Natural killer cell (primary cell): ENCODE results near the gene PPP1R3F. TPM values are rescaled to one million over a fixed set of nuclear protein-coding genes. Genes with fewer than 3 reads are reported as not detected.

ENCODE experiments used
- ATAC-seq, 3 donors: fragments of 150-1000 bp in 2 of 3; fragments of 200-7000 bp in 1 of 3; cut with Tn5 transposase; 1 replicate in 1 of 3; 2 replicates in 2 of 3; pipeline ENCODE4 v1.10.0; 2021; ENCODE audit warnings: mild to moderate bottlenecking in 2 of 3, moderate library complexity in 2 of 3
- DNase-seq, 2 donors: peaks; one replicate each; pipeline versions ENCODE4 v3.0.0 to v3.0.0-alpha.2; 2013 to 2021; ENCODE audit warnings: mixed read lengths in 1 of 2
- H3K27ac ChIP-seq: one replicate; pipeline ENCODE4 v1.5.1; 2013; ENCODE audit warnings: mild to moderate bottlenecking, low read length
- H3K27me3 ChIP-seq: one replicate; pipeline ENCODE4 v1.6.1; 2013; ENCODE audit warnings: low read length; ENCODE audit not compliant: control insufficient read depth, insufficient read depth
- H3K36me3 ChIP-seq: one replicate; pipeline ENCODE4 v1.6.1; 2013; ENCODE audit warnings: low read length; ENCODE audit not compliant: control insufficient read depth, insufficient read depth
- H3K4me1 ChIP-seq: one replicate; pipeline ENCODE4 v1.6.1; 2013; ENCODE audit warnings: low read length; ENCODE audit not compliant: control insufficient read depth, insufficient read depth
- H3K4me3 ChIP-seq: one replicate; pipeline ENCODE4 v1.5.1; 2013; ENCODE audit warnings: low read length
- H3K9me3 ChIP-seq: one replicate; pipeline ENCODE4 v1.6.1; 2013; ENCODE audit warnings: low read length; ENCODE audit not compliant: control insufficient read depth, insufficient read depth
- H3K27ac Mint-ChIP-seq, 2 donors: one replicate each; pipeline ENCODE4 v1.8.0; 2022; ENCODE audit warnings: mild to moderate bottlenecking in 2 of 2, mixed read lengths in 2 of 2, moderate library complexity in 1 of 2
- H3K27me3 Mint-ChIP-seq, 2 donors: one replicate each; pipeline ENCODE4 v1.8.0; 2022; ENCODE audit warnings: low read depth in 2 of 2, mixed read lengths in 2 of 2
- H3K36me3 Mint-ChIP-seq: one replicate; pipeline ENCODE4 v1.8.0; 2022; ENCODE audit warnings: mixed read lengths
- H3K4me1 Mint-ChIP-seq, 2 donors: one replicate each; pipeline ENCODE4 v1.8.0; 2022; ENCODE audit warnings: mixed read lengths in 2 of 2
- H3K4me3 Mint-ChIP-seq: one replicate; pipeline ENCODE4 v1.8.0; 2022; ENCODE audit warnings: mild to moderate bottlenecking, moderate library complexity, mixed read lengths
- H3K9me3 Mint-ChIP-seq, 2 donors: one replicate each; pipeline ENCODE4 v1.8.0; 2022; ENCODE audit warnings: mixed read lengths in 2 of 2
- WGBS: methylation state at CpG from one replicate; pipeline ENCODE4 v1.1.7; 2013; ENCODE audit warnings: missing lambda C conversion rate; ENCODE audit not compliant: insufficient coverage; 5-methylcytosine and 5-hydroxymethylcytosine counted together
- intact Hi-C: fragments of 100-400 bp; cut with micrococcal nuclease; formaldehyde crosslinking; loops from one replicate; pipeline ENCODE4 v1.14.2; 2022
- total RNA-seq, 4 donors: library from RNA; stranded (reverse); fragments of 120-200 nt in 1 of 4; gene quantifications; one replicate each; pipeline versions ENCODE4 v1.2.3 to v1.2.4, GENCODE V29; 2013 to 2022
- TF ChIP-seq, protein P1 (sequence below): fragments of 200-600 bp; IDR thresholded peaks from one replicate; pipeline ENCODE4 v1.8.0; 2022; ENCODE audit warnings: antibody characterized with exemption

The PPP1R3F gene
- total RNA-seq, 3 donors from 2014 or later (not counting 1 experiment from before 2014, with no cell fraction given) = 2.9 to 4.3 (median 3.6) TPM

DNA sequence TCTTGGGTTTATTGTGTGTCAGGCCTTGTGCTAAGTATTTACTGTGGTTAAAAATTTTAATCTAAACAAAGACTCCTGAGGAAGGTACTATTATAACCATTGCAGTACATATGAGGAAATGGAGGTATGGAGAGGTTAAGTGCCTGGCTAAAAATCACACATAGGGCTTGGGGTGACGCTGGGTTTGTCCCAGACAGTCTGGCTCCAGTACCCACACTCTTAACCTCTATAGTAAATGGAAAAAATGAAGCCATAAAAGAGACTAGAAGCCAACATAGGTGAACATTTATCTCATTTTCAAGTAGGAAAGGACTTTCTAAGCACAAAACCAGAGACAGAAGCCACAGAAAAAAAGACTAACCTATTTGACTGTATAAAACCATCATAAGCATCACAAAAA lies 7.0 kb upstream of the PPP1R3F start:
- no peaks in the 10 kb centered on the region for H3K36me3 ChIP-seq
- ATAC-seq = no peak
- TF ChIP-seq, protein P1, sequence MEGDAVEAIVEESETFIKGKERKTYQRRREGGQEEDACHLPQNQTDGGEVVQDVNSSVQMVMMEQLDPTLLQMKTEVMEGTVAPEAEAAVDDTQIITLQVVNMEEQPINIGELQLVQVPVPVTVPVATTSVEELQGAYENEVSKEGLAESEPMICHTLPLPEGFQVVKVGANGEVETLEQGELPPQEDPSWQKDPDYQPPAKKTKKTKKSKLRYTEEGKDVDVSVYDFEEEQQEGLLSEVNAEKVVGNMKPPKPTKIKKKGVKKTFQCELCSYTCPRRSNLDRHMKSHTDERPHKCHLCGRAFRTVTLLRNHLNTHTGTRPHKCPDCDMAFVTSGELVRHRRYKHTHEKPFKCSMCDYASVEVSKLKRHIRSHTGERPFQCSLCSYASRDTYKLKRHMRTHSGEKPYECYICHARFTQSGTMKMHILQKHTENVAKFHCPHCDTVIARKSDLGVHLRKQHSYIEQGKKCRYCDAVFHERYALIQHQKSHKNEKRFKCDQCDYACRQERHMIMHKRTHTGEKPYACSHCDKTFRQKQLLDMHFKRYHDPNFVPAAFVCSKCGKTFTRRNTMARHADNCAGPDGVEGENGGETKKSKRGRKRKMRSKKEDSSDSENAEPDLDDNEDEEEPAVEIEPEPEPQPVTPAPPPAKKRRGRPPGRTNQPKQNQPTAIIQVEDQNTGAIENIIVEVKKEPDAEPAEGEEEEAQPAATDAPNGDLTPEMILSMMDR = no peak
- Mint-ChIP-seq H3K36me3 (no peaks in the 10 kb centered on the region), H3K4me3 (no peak overlapping the region), H3K27me3 (peaks cover 0 to 9% of the 10 kb centered on the region in 2 donors), H3K27ac (no peak overlapping the region), H3K4me1 (no peaks in the 10 kb centered on the region), H3K9me3 (no peaks in the 10 kb centered on the region)
- no peaks in the 10 kb centered on the region for H3K9me3 ChIP-seq
- intact Hi-C loops = no loop called here
- H3K27ac ChIP-seq = no peak overlapping the region
- H3K4me3 ChIP-seq = no peak overlapping the region
- no CpG with 5 or more reads among the region's 1 CpG for WGBS
- DNase-seq = no peak
- no peaks in the 10 kb centered on the region for H3K27me3 ChIP-seq
- H3K4me1 ChIP-seq = peaks cover 12% of the 10 kb centered on the region

DNA sequence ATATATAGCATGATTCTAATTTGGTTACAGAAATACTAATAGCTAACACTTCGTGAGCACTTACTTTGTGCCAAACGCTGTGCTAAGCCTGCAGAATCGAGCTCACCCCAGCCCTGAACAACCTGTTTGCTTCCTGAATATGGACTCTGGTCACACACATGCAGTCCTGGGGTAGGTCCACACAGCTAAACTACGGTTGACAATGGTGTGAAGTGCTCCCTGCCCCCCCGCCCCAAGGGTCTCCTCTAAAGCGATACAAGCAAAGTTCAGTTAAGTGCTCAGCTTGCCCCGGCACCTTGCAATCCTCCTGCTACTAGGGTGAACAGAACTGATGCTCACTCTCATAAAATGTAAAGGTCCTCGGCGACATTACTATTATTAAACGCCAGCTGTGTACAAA lies 6.0 kb upstream of the PPP1R3F start:
- H3K36me3 Mint-ChIP-seq = no peaks in the 10 kb centered on the region
- no peak overlapping the region for H3K27ac Mint-ChIP-seq
- ATAC-seq = no peak
- peaks cover 7% of the 10 kb centered on the region for H3K4me1 ChIP-seq
- H3K4me3 Mint-ChIP-seq = no peak overlapping the region
- H3K27me3 ChIP-seq = no peaks in the 10 kb centered on the region
- intact Hi-C loops = no loop called here
- H3K36me3 ChIP-seq = no peaks in the 10 kb centered on the region
- H3K9me3 Mint-ChIP-seq = no peaks in the 10 kb centered on the region
- WGBS = 91% methylated on average over 10 of the region's 10 CpGs
- H3K27ac ChIP-seq = no peak overlapping the region
- DNase-seq = no peak
- no peaks in the 10 kb centered on the region for H3K9me3 ChIP-seq
- peaks cover 7 to 8% of the 10 kb centered on the region in 2 donors for H3K4me1 Mint-ChIP-seq
- TF ChIP-seq, protein P1 = no peak
- H3K27me3 Mint-ChIP-seq = peaks cover 0 to 9% of the 10 kb centered on the region in 2 donors
- no peak overlapping the region for H3K4me3 ChIP-seq

DNA sequence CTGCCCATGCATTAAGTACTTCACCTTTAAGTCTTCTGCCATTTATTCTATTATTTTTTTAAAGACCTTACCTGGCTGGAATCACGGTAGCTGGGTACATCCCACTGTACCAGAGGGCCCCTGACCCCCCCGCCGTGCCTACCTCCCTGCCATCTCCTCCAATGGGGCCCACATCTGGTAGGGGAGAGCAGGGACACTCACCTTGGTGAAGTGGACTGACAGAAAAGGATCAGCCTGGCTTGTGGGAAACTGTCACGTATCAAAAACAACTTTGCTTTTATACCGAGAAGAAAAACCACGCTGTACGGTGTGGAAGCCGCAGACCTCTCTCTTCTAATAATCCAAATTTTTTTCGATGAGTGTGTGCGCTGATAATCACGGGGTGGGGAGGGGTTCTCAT lies 5.1 kb upstream of the PPP1R3F start, which contains the start of gene FOXP3:
FOXP3 (minus strand) TSS at position 251 of the 400 bp plus-strand sequence. CDS start 6,205 bp downstream, outside the sequence.
- Mint-ChIP-seq H3K27me3 (peaks cover 0 to 9% of the 10 kb centered on the region in 2 donors), H3K9me3 (no peaks in the 10 kb centered on the region), H3K36me3 (no peaks in the 10 kb centered on the region), H3K4me1 (peaks cover 13 to 14% of the 10 kb centered on the region in 2 donors), H3K4me3 (no peak within 1 kb of the TSS), H3K27ac (no peak within 1 kb of the TSS)
- Histone ChIP-seq H3K4me1 (peaks cover 8% of the 10 kb centered on the region), H3K27ac (no peak within 1 kb of the TSS), H3K27me3 (no peaks in the 10 kb centered on the region), H3K4me3 (no peak within 1 kb of the TSS), H3K9me3 (no peaks in the 10 kb centered on the region), H3K36me3 (no peaks in the 10 kb centered on the region)
- ATAC-seq (no peak), DNase-seq (peak in 1 of 2 donors; percentile 24)
- intact Hi-C loops = no loop called here
- 86% methylated on average over 1 of the region's 11 CpGs for WGBS
- TF ChIP-seq, protein P1 = no peak
